ENCODE data around the gene ECM1. TPM values are rescaled to one million over a fixed set of nuclear protein-coding genes. Genes with fewer than 3 reads are reported as not detected.

Gene ECM1
- total and polyA plus RNA-seq, 2 donors (not counting 3 experiments of a cell fraction or from before 2014, with no cell fraction given) = 7.2 to 16.6 TPM

DNA sequence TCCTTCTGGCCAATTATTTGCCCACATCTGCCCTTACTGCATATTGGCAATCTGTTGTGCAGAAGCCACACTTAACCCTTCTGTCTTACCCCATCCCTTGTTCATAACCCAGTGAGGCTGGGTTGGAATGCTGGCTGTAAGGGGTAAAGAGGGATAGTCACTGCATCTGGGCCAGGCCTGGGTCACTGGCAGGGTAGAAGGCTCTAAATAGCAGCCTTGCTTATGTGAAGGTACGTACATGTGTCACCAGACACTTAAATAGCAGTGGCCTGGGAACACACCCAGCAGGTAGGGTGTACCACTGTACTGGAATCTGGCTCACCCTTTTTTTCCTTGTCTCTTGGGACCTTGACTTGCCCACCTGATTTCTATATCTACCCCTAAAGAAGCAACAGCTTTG, 30.6 kb upstream of the ECM1 start:
- H3K27ac ChIP-seq (ENCODE audit: insufficient read depth, low read depth, low read length) = no peak overlapping the region
- H3K27me3 ChIP-seq (ENCODE audit: control insufficient read depth in 2 of 2, insufficient read depth in 2 of 2, low read length in 2 of 2) = no peaks in the 10 kb centered on the region
- H3K4me1 ChIP-seq (ENCODE audit: control insufficient read depth, extremely low read depth, insufficient read depth, low read length) = peaks cover 8% of the 10 kb centered on the region
- no peak for DNase-seq (ENCODE audit: low read depth, low spot score)
- H4K20me1 ChIP-seq (replicated peaks; ENCODE audit: control insufficient read depth, extremely low read depth, insufficient read depth, low read length) = no peaks in the 10 kb centered on the region
- no peaks in the 10 kb centered on the region for H3K79me2 ChIP-seq (ENCODE audit: control insufficient read depth, insufficient read depth, low read length)
- no peaks in the 10 kb centered on the region for H3K9me3 ChIP-seq (replicated peaks; ENCODE audit: control insufficient read depth, insufficient read depth, low read length)
- CTCF ChIA-PET = interaction anchor here (0.6 kb wide), 1 partner anchor 84 kb away, joined by 4 read pairs; no protein-coding TSS in a partner anchor
- dilution Hi-C loops (cut with MboI; ENCODE audit: extremely low pct_ligation_motif_present, low sequenced_read_pairs) = no loop called here
- H3K36me3 ChIP-seq (ENCODE audit: control insufficient read depth in 2 of 2, extremely low read depth in 1 of 2, insufficient read depth in 2 of 2, low read length in 2 of 2) = peaks cover 0 to 3% of the 10 kb centered on the region in 2 experiments
- H2AFZ ChIP-seq (ENCODE audit: low read depth, low read length) = no peak overlapping the region
- TF ChIP-seq GATA2 (IDR thresholded peaks at IDR 0.05; ENCODE audit: insufficient read depth, insufficient read length, low read depth, low read length) = no peak
- TF ChIP-seq, protein P1, sequence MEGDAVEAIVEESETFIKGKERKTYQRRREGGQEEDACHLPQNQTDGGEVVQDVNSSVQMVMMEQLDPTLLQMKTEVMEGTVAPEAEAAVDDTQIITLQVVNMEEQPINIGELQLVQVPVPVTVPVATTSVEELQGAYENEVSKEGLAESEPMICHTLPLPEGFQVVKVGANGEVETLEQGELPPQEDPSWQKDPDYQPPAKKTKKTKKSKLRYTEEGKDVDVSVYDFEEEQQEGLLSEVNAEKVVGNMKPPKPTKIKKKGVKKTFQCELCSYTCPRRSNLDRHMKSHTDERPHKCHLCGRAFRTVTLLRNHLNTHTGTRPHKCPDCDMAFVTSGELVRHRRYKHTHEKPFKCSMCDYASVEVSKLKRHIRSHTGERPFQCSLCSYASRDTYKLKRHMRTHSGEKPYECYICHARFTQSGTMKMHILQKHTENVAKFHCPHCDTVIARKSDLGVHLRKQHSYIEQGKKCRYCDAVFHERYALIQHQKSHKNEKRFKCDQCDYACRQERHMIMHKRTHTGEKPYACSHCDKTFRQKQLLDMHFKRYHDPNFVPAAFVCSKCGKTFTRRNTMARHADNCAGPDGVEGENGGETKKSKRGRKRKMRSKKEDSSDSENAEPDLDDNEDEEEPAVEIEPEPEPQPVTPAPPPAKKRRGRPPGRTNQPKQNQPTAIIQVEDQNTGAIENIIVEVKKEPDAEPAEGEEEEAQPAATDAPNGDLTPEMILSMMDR (IDR thresholded peaks at IDR 0.05; ENCODE audit: extremely low read depth in 1 of 2, insufficient read depth in 1 of 2, low read depth in 1 of 2, low read length in 2 of 2) = no peak
- TF ChIP-seq EZH2 (IDR thresholded peaks at IDR 0.05; ENCODE audit: borderline replicate concordance, low read depth, low read length, severe bottlenecking) = no peak
- TF ChIP-seq, protein P2, sequence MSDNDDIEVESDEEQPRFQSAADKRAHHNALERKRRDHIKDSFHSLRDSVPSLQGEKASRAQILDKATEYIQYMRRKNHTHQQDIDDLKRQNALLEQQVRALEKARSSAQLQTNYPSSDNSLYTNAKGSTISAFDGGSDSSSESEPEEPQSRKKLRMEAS (IDR thresholded peaks at IDR 0.05; ENCODE audit: insufficient read depth, insufficient read length) = no peak
- TF ChIP-seq POLR2AphosphoS5 (IDR thresholded peaks at IDR 0.05; ENCODE audit: insufficient read depth, low read depth, low read length) = no peak
- no peak for TF ChIP-seq JUN (IDR thresholded peaks at IDR 0.05; ENCODE audit: borderline replicate concordance, insufficient read depth, insufficient read length, low read depth)
- no peak for TF ChIP-seq POLR2A (IDR thresholded peaks at IDR 0.05; ENCODE audit: low read depth, low read length)
- no peak for TF ChIP-seq MYC (IDR thresholded peaks at IDR 0.05; ENCODE audit: low read depth, low read length)
- no peak for TF ChIP-seq FOS (IDR thresholded peaks at IDR 0.05; ENCODE audit: borderline replicate concordance, insufficient read depth, low read length)
- POLR2A ChIA-PET = no interaction called here
- intact Hi-C loops (cut with micrococcal nuclease) = no loop called here
- FAIRE-seq = no peak
- no TSS peak for BruUV-seq (replicated peaks)
- no peak overlapping the region for H3K9ac ChIP-seq (replicated peaks; ENCODE audit: extremely low read depth, insufficient read depth, low read length)
- no peak overlapping the region for H3K4me3 ChIP-seq (replicated peaks in 1 of 3; ENCODE audit: insufficient read depth in 1 of 3, low read depth in 1 of 3, low read length in 3 of 3)
- no peak overlapping the region for H3K4me2 ChIP-seq (ENCODE audit: insufficient read depth, low read length)
- H3K9me1 ChIP-seq (replicated peaks; ENCODE audit: control insufficient read depth, extremely low read depth, insufficient read depth, low read length) = no peaks in the 10 kb centered on the region
